ENCODE results near the gene NLK.

- TF ChIP-seq, protein P1, sequence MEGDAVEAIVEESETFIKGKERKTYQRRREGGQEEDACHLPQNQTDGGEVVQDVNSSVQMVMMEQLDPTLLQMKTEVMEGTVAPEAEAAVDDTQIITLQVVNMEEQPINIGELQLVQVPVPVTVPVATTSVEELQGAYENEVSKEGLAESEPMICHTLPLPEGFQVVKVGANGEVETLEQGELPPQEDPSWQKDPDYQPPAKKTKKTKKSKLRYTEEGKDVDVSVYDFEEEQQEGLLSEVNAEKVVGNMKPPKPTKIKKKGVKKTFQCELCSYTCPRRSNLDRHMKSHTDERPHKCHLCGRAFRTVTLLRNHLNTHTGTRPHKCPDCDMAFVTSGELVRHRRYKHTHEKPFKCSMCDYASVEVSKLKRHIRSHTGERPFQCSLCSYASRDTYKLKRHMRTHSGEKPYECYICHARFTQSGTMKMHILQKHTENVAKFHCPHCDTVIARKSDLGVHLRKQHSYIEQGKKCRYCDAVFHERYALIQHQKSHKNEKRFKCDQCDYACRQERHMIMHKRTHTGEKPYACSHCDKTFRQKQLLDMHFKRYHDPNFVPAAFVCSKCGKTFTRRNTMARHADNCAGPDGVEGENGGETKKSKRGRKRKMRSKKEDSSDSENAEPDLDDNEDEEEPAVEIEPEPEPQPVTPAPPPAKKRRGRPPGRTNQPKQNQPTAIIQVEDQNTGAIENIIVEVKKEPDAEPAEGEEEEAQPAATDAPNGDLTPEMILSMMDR (IDR thresholded peaks at IDR 0.05): no peak
- no peak for TF ChIP-seq POLR2AphosphoS5 (IDR thresholded peaks at IDR 0.05)
These were observed 51.7 kb downstream of the NLK start for GRCh38 chr17:28093999-28094716.

Measured in suprapubic skin (tissue), 3 donors.